Adrenal gland (tissue), 5 donors: ENCODE measurements around the gene CARD19.

Experiments
- POLR2A ChIP-seq, 2 donors: fragments of 450-650 bp; IDR thresholded peaks; one replicate each; pipeline ENCODE4 v1.6.1; 2017; ENCODE audit warnings: antibody characterized with exemption in 2 of 2, mild to moderate bottlenecking in 2 of 2, moderate library complexity in 1 of 2
- TF ChIP-seq, protein P1 (sequence below), 6 experiments: fragments of 450-650 bp in 4 of 6; fragments of 200-600 bp in 2 of 6; sonication (generic) in 1 of 6; IDR thresholded peaks; 1 replicate in 5 of 6; 2 replicates in 1 of 6; pipeline versions ENCODE4 v1.5.1 to v1.8.0; 2016 to 2021; ENCODE audit warnings: antibody characterized with exemption in 6 of 6, mild to moderate bottlenecking in 2 of 6, moderate library complexity in 1 of 6
- donor health status: DM: no; HTN: no; CAD: no.

GRCh38 chr9:93077811-93078210, 18.2 kb upstream of the CARD19 start:
- TF ChIP-seq, protein P1, sequence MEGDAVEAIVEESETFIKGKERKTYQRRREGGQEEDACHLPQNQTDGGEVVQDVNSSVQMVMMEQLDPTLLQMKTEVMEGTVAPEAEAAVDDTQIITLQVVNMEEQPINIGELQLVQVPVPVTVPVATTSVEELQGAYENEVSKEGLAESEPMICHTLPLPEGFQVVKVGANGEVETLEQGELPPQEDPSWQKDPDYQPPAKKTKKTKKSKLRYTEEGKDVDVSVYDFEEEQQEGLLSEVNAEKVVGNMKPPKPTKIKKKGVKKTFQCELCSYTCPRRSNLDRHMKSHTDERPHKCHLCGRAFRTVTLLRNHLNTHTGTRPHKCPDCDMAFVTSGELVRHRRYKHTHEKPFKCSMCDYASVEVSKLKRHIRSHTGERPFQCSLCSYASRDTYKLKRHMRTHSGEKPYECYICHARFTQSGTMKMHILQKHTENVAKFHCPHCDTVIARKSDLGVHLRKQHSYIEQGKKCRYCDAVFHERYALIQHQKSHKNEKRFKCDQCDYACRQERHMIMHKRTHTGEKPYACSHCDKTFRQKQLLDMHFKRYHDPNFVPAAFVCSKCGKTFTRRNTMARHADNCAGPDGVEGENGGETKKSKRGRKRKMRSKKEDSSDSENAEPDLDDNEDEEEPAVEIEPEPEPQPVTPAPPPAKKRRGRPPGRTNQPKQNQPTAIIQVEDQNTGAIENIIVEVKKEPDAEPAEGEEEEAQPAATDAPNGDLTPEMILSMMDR (IDR thresholded peaks at IDR 0.05), result no peak
- no peak for TF ChIP-seq POLR2A (IDR thresholded peaks at IDR 0.05)
